Measurements from ENCODE around the gene DUS3L.

DUS3L gene, protein sequence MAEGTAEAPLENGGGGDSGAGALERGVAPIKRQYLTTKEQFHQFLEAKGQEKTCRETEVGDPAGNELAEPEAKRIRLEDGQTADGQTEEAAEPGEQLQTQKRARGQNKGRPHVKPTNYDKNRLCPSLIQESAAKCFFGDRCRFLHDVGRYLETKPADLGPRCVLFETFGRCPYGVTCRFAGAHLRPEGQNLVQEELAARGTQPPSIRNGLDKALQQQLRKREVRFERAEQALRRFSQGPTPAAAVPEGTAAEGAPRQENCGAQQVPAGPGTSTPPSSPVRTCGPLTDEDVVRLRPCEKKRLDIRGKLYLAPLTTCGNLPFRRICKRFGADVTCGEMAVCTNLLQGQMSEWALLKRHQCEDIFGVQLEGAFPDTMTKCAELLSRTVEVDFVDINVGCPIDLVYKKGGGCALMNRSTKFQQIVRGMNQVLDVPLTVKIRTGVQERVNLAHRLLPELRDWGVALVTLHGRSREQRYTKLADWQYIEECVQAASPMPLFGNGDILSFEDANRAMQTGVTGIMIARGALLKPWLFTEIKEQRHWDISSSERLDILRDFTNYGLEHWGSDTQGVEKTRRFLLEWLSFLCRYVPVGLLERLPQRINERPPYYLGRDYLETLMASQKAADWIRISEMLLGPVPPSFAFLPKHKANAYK

DNA sequence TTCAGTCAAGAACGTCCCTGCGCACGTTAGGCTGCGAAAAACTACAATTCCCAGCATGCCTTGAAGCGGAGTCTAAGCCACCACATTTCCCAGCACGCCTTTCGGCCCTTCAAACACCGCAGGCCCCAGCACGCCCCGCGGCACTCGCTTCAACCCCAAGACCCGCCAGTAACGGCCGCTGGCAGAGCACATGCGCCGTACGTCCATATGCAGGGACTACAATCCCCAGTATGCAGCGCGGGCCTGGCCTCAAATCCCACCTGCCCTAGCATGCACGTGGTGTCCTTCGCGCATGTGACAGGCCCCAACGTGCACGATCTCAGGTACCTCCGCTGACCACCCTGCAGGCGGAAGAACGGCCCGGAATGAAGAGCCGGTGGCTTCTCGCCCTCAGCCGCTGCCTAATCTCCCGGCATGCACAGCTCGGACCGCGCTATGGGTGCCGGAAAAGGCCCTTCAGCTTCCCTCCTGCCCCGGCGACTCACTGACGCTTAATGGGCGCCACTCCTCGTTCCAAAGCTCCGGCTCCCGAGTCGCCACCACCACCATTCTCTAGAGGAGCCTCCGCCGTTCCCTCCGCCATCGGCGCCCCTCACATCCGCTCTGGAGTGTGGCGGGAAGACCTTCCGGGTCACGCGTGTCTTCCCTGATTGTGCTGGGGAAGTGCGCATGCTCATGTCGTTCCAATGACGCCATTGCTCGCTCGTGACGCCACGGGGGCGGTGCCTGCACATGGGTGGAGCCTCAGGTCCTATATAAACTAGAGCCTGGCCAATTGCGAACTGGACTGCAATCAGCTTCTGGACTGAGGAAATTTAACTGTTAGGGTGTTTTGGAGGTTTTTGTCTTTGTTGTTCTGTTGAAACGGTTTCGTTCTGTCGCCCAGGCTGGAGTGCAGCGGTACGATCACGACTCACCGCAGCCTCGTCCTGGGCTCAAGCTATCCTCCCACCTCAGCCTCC is at the start of gene DUS3L:
Gene DUS3L, minus strand, starts transcription at position 605 of the 962 bp plus-strand sequence. Its CDS starts 22 bp downstream, at position 583.
- TF ChIP-seq, protein P1, sequence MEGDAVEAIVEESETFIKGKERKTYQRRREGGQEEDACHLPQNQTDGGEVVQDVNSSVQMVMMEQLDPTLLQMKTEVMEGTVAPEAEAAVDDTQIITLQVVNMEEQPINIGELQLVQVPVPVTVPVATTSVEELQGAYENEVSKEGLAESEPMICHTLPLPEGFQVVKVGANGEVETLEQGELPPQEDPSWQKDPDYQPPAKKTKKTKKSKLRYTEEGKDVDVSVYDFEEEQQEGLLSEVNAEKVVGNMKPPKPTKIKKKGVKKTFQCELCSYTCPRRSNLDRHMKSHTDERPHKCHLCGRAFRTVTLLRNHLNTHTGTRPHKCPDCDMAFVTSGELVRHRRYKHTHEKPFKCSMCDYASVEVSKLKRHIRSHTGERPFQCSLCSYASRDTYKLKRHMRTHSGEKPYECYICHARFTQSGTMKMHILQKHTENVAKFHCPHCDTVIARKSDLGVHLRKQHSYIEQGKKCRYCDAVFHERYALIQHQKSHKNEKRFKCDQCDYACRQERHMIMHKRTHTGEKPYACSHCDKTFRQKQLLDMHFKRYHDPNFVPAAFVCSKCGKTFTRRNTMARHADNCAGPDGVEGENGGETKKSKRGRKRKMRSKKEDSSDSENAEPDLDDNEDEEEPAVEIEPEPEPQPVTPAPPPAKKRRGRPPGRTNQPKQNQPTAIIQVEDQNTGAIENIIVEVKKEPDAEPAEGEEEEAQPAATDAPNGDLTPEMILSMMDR (conservative IDR thresholded peaks at IDR 0.05; ENCODE audit: low read depth), result no peak
- DNase-seq (ENCODE audit: low spot score), result peak; percentile 97
- peak within 1 kb of the TSS; percentile 97 for H3K27ac ChIP-seq
- ChIA-PET POLR2A (ENCODE audit: low non-redundant PET) (interaction anchor here (0.9 kb wide), 1 partner anchor 21 kb away, joined by 10 read pairs; no protein-coding TSS in a partner anchor), CTCF (interaction anchor here (0.5 to 2.8 kb wide), 4 partner anchors 13 to 104 kb away, joined by 3 to 13 read pairs (median 4); partner anchors contain the start of genes NRTN and RPL36)

DNA sequence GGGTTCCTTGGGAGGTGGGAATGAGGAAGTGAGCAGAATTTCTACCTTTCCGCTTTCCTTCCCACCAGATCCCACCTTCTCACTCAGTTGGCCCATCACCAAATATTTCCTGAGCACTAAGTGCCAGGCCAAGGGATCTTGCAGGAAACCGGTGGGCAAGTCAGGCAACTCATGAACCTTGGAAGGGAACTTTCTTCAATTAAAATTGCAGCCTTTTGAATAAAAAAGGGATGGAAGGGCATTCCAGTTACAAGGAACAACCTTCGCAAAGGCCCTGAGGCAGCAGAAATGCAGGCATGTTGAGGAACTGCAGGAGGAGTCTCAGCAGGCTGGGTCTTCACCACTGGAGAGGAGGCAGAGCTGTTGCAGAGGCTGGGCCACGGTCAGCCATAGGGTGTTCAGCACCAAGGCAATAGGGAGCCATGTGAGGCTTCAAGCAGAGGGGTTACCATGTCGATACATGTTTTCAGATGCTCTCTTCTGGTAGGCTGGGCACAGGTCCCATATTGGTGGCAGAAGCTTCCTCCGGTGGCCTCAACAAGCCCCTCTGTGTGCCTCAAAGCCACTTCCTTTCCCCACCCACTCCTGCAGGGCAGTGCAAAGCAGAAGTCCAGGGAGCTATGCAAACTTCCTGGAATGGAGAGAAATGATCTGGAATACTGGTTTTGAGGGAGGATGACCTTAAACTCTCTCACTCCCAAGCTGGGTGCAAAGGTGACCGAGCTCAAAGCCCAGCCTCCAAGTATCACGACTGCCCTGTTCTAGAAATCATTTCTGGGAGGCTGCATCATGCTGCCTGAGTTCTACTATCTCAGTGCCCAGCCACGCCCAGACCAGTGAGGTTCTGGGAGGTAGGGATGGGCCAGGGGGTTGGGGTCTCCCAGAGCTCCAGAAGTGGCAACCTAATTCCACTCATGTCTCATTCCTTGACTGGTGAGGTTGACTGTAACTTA is 48.4 kb upstream of the DUS3L start, which contains the start of gene FUT6:
Gene FUT6, minus strand, starts transcription at position 638 of the 953 bp plus-strand sequence. CDS start 7,135 bp downstream, outside the sequence.
- H3K27ac ChIP-seq, result no peak within 1 kb of the TSS
- DNase-seq (ENCODE audit: low spot score), result no peak
- TF ChIP-seq, protein P1 (conservative IDR thresholded peaks at IDR 0.05; ENCODE audit: low read depth), result no peak
- ChIA-PET CTCF (interaction anchor here (0.6 to 1.2 kb wide), 2 partner anchors 25 to 35 kb away, joined by 3 to 4 read pairs; no protein-coding TSS in a partner anchor), POLR2A (ENCODE audit: low non-redundant PET) (interaction anchor here (0.5 to 0.7 kb wide), 3 partner anchors 14 to 51 kb away, joined by 3 to 5 read pairs (median 4); no protein-coding TSS in a partner anchor)

DNA sequence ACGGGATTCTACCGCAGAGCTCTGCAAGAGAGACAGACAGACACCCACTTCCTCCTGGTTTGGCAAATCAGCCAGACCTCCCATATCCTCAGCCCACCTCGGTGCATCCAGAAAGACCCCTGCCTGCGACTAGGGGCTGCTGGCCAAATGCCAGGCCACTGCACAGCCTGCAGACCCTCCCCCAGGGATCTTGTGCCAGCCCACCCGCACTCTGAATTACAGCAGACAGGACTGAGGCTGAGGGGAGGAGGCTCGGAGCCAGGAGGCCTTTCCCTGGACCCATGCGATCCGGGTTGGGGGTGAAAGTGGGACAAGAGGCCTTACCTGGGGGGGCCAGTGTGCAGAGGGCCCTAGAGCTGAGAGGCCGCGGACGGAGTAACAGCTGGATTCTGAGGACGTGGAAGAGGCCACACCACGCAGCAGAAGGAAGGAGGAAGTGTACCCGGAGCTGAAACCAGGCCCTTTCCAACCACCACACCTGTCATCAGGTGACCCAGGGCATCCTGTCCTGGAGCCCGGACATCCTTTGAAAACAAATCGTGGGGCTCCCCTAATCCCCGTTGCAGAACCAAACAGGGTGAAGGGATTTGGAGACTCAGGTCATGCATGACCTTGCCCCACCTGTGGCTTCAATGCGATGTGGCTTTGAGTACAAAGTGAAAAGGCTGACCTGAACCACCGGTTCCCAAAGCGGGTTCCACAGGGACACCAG is 47.5 kb upstream of the DUS3L start:
- ChIA-PET CTCF (no interaction called here), POLR2A (ENCODE audit: low non-redundant PET) (interaction anchor here (0.6 kb wide), 1 partner anchor 50 kb away, joined by 5 read pairs; no protein-coding TSS in a partner anchor)
- TF ChIP-seq, protein P1 (conservative IDR thresholded peaks at IDR 0.05; ENCODE audit: low read depth), result no peak
- no peak overlapping the region for H3K27ac ChIP-seq
- DNase-seq (ENCODE audit: low spot score), result no peak

DNA sequence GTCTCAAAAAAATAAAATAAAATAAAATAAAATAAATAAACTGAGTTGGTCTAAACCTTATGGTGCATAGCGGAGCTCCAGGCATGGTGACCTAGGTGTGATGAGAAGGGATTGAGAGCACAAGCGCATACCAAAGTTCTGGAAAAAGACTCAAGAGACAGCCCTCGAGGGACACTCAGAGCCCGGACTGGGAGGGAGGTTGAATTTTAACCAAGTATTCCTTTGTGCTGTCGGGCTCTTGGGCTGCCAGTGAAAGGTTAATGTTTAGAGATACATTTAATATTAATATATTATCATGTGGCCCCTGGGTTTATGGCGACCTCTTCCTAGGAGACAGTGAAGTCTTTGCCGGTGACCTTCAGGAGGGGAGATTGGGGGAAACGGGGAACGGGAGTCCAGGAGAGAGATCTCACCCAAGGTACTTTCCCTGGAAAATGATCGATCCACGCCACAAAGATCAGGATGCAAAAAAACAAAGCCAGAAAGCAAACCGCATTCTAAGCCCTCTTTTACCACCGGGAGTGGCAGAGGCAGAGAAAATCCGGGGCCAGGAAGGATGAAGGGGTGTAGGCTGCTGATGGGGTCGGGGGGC is 46.9 kb upstream of the DUS3L start:
- ChIA-PET POLR2A (ENCODE audit: low non-redundant PET) (no interaction called here), CTCF (no interaction called here)
- TF ChIP-seq, protein P1 (conservative IDR thresholded peaks at IDR 0.05; ENCODE audit: low read depth), result no peak
- no peak overlapping the region for H3K27ac ChIP-seq
- DNase-seq (ENCODE audit: low spot score), result no peak
